ENCODE results near the gene TMEM130. TPM values are rescaled to one million over a fixed set of nuclear protein-coding genes. Genes with fewer than 3 reads are reported as not detected.

Gene TMEM130
- total RNA-seq, 3 donors from 2014 or later: 0.88 to 1.3 TPM; not detected in 1

GRCh38 chr7:98909487-98909886 is 39.7 kb upstream of the TMEM130 start:
- H3K4me3 ChIP-seq: no peak overlapping the region
- no peaks in the 10 kb centered on the region for H3K9me3 ChIP-seq
- H3K4me1 ChIP-seq: no peaks in the 10 kb centered on the region
- DNase-seq (ENCODE audit: low spot score in 2 of 2): no peak
- TF ChIP-seq POLR2AphosphoS5 (IDR thresholded peaks at IDR 0.05) (no peak), POLR2A (IDR thresholded peaks at IDR 0.05) (no peak), CTCF (IDR thresholded peaks at IDR 0.05) (no peak)
- H3K36me3 ChIP-seq: peaks cover 17% of the 10 kb centered on the region
- H3K27me3 ChIP-seq: no peaks in the 10 kb centered on the region
- intact Hi-C loops (cut with DNase I; ENCODE audit: low total_unique reads): no loop called here
- no peak overlapping the region for H3K27ac ChIP-seq

- intact Hi-C loops (cut with DNase I; ENCODE audit: low total_unique reads): no loop called here
- H3K36me3 ChIP-seq: peaks cover 19% of the 10 kb centered on the region
Observed at GRCh38 chr7:98908585-98908984, 38.8 kb upstream of the TMEM130 start.

GRCh38 chr7:98907570-98907969 is 37.8 kb upstream of the TMEM130 start:
- no peak overlapping the region for H3K27ac ChIP-seq
- H3K4me1 ChIP-seq: no peaks in the 10 kb centered on the region
- peaks cover 23% of the 10 kb centered on the region for H3K36me3 ChIP-seq
- DNase-seq (ENCODE audit: low spot score in 2 of 2): no peak
- TF ChIP-seq POLR2A (IDR thresholded peaks at IDR 0.05) (no peak), POLR2AphosphoS5 (IDR thresholded peaks at IDR 0.05) (no peak), CTCF (IDR thresholded peaks at IDR 0.05) (no peak)
- intact Hi-C loops (cut with DNase I; ENCODE audit: low total_unique reads): no loop called here
- no peak overlapping the region for H3K4me3 ChIP-seq
- H3K27me3 ChIP-seq: no peaks in the 10 kb centered on the region
- H3K9me3 ChIP-seq: no peaks in the 10 kb centered on the region

More at GRCh38 chr7:98908585-98908984, 38.8 kb upstream of the TMEM130 start:
- no peak for TF ChIP-seq CTCF (IDR thresholded peaks at IDR 0.05)
- TF ChIP-seq POLR2AphosphoS5 (IDR thresholded peaks at IDR 0.05): no peak
- no peak for TF ChIP-seq POLR2A (IDR thresholded peaks at IDR 0.05)
- no peak for DNase-seq (ENCODE audit: low spot score in 2 of 2)
- no peaks in the 10 kb centered on the region for H3K4me1 ChIP-seq
- no peak overlapping the region for H3K4me3 ChIP-seq
- no peaks in the 10 kb centered on the region for H3K9me3 ChIP-seq
- no peaks in the 10 kb centered on the region for H3K27me3 ChIP-seq
- H3K27ac ChIP-seq: no peak overlapping the region

- H3K4me3 ChIP-seq: no peak overlapping the region
- TF ChIP-seq CTCF (IDR thresholded peaks at IDR 0.05) (no peak), POLR2A (IDR thresholded peaks at IDR 0.05) (no peak)
- peaks cover 19% of the 10 kb centered on the region for H3K36me3 ChIP-seq
- intact Hi-C loops (cut with DNase I; ENCODE audit: low total_unique reads): no loop called here
- no peaks in the 10 kb centered on the region for H3K9me3 ChIP-seq
- no peaks in the 10 kb centered on the region for H3K4me1 ChIP-seq
- no peak overlapping the region for H3K27ac ChIP-seq
- H3K27me3 ChIP-seq: no peaks in the 10 kb centered on the region
- no peak for DNase-seq (ENCODE audit: low spot score in 2 of 2)
Observed at GRCh38 chr7:98903246-98903645, 33.4 kb upstream of the TMEM130 start.

GRCh38 chr7:98902523-98902922 is 32.7 kb upstream of the TMEM130 start:
- peaks cover 15% of the 10 kb centered on the region for H3K36me3 ChIP-seq
- H3K4me1 ChIP-seq: no peaks in the 10 kb centered on the region
- no peak overlapping the region for H3K4me3 ChIP-seq
- no peaks in the 10 kb centered on the region for H3K27me3 ChIP-seq
- DNase-seq (ENCODE audit: low spot score in 2 of 2): no peak
- no peak overlapping the region for H3K27ac ChIP-seq
- H3K9me3 ChIP-seq: no peaks in the 10 kb centered on the region
- intact Hi-C loops (cut with DNase I; ENCODE audit: low total_unique reads): no loop called here
- no peak for TF ChIP-seq POLR2A (IDR thresholded peaks at IDR 0.05)
- no peak for TF ChIP-seq CTCF (IDR thresholded peaks at IDR 0.05)
- no peak for TF ChIP-seq POLR2AphosphoS5 (IDR thresholded peaks at IDR 0.05)

All from breast epithelium (tissue), 4 donors.